Keratinocyte (primary cell): Measurements from ENCODE around the gene THSD8. TPM values are rescaled to one million over a fixed set of nuclear protein-coding genes. Genes with fewer than 3 reads are reported as not detected.

Experiments used
- DNase-seq: peaks from one replicate; pipeline ENCODE4 v3.0.0-alpha.2; 2011; ENCODE audit warnings: low read depth, missing footprints, low spot score
- FAIRE-seq: peaks from 2 replicates; lab custom pipeline; 2011; peaks lifted over from hg19 to GRCh38; lab: Jason Lieb, UNC
- H2AFZ ChIP-seq: 2 replicates; pipeline ENCODE4 v1.6.0; 2012; ENCODE audit warnings: low read length, control low read depth, inconsistent platforms; ENCODE audit not compliant: control insufficient read depth
- H3K27ac ChIP-seq: 2 replicates; pipeline ENCODE4 v1.5.1; 2011; ENCODE audit warnings: low read length; ENCODE audit not compliant: control insufficient read depth, insufficient read depth
- H3K27me3 ChIP-seq: 3 replicates; pipeline ENCODE4 v1.6.0; 2011; ENCODE audit warnings: low read length; ENCODE audit not compliant: control insufficient read depth, insufficient read depth; ENCODE audit errors: extremely low read depth
- H3K36me3 ChIP-seq, 2 experiments: 2 replicates in 1 of 2; 3 replicates in 1 of 2; pipeline ENCODE4 v1.5.1; 2011; ENCODE audit warnings: low read length in 2 of 2, mild to moderate bottlenecking in 1 of 2; ENCODE audit not compliant: control insufficient read depth in 2 of 2, insufficient read depth in 2 of 2; ENCODE audit errors: extremely low read depth in 1 of 2
- H3K4me1 ChIP-seq: 3 replicates; pipeline ENCODE4 v1.5.1; 2011; ENCODE audit warnings: low read length; ENCODE audit not compliant: control insufficient read depth, insufficient read depth; ENCODE audit errors: extremely low read depth
- H3K4me2 ChIP-seq: 3 replicates; pipeline ENCODE4 v1.6.0; 2011; ENCODE audit warnings: low read depth, low read length; ENCODE audit not compliant: control insufficient read depth, insufficient read depth; ENCODE audit errors: extremely low read depth
- H3K4me3 ChIP-seq, 3 experiments: fragments of 200-600 bp in 1 of 3; sonication (generic) in 1 of 3; 2 replicates in 2 of 3; 3 replicates in 1 of 3; pipeline ENCODE4 v1.5.1; 2011 to 2016; ENCODE audit warnings: low read length in 3 of 3, mild to moderate bottlenecking in 3 of 3, control low read depth in 2 of 3, inconsistent platforms in 1 of 3, low read depth in 1 of 3, mixed read lengths in 1 of 3, mixed run types in 1 of 3, moderate library complexity in 1 of 3; ENCODE audit not compliant: control insufficient read depth in 2 of 3, insufficient read depth in 2 of 3; ENCODE audit errors: extremely low read depth in 1 of 3
- H3K79me2 ChIP-seq: 2 replicates; pipeline ENCODE4 v1.6.0; 2012; ENCODE audit warnings: low read length; ENCODE audit not compliant: control insufficient read depth, insufficient read depth
- H3K9ac ChIP-seq: 3 replicates; pipeline ENCODE4 v1.6.0; 2011; ENCODE audit warnings: low read length; ENCODE audit not compliant: control insufficient read depth, insufficient read depth; ENCODE audit errors: extremely low read depth
- H3K9me1 ChIP-seq: 3 replicates; pipeline ENCODE4 v1.6.0; 2011; ENCODE audit warnings: low read length; ENCODE audit not compliant: control insufficient read depth, insufficient read depth; ENCODE audit errors: extremely low read depth
- H3K9me3 ChIP-seq: 2 replicates; pipeline ENCODE4 v1.5.1; 2012; ENCODE audit warnings: low read depth, low read length; ENCODE audit not compliant: control insufficient read depth
- H4K20me1 ChIP-seq: 3 replicates; pipeline ENCODE4 v1.6.0; 2011; ENCODE audit warnings: low read length; ENCODE audit not compliant: control insufficient read depth, insufficient read depth; ENCODE audit errors: extremely low read depth
- CTCF ChIP-seq, 3 experiments: IDR thresholded peaks in 1 of 3; conservative IDR thresholded peaks in 1 of 3; optimal IDR thresholded peaks in 1 of 3; 2 replicates in 2 of 3; 3 replicates in 1 of 3; pipeline versions ENCODE3 to v1.5.1; 2011; ENCODE audit warnings: low read length in 3 of 3, mild to moderate bottlenecking in 3 of 3, moderate library complexity in 2 of 3, control low read depth in 1 of 3, inconsistent platforms in 1 of 3; ENCODE audit not compliant: insufficient read depth in 2 of 3; ENCODE audit errors: extremely low read depth in 1 of 3
- EZH2 ChIP-seq: IDR thresholded peaks from one replicate; pipeline ENCODE4 v1.6.1; 2012; ENCODE audit warnings: inconsistent platforms, mild to moderate bottlenecking, low read length, moderate library complexity
- dilution Hi-C: fragments of 300-500 bp; cut with MboI; formaldehyde crosslinking; loops from one replicate; pipeline ENCODE4 v1.7.0; 2020; ENCODE audit warnings: low sequenced_read_pairs; ENCODE audit not compliant: extremely low pct_ligation_motif_present
- polyA plus RNA-seq, 5 experiments: library from polyadenylated mRNA; depleted of rRNA in 3 of 5; stranded (reverse) in 3 of 5; stranded (forward) in 1 of 5; unstranded in 1 of 5; fragments of >200 nt; gene quantifications; 1 replicate in 1 of 5; 2 replicates in 3 of 5; 3 replicates in 1 of 5; pipeline versions ENCODE4 v1.2.1 to v1.2.3, GENCODE V29; 2011 to 2012; ENCODE audit warnings: missing spikeins in 2 of 5, low read depth in 1 of 5, low replicate concordance in 1 of 5

The THSD8 gene
- polyA plus RNA-seq, 1 donor (not counting 4 experiments of a cell fraction or from before 2014, with no cell fraction given): 6.6 TPM

- no peaks in the 10 kb centered on the region for H3K36me3 ChIP-seq
- H3K9me1 ChIP-seq: no peaks in the 10 kb centered on the region
- TF ChIP-seq EZH2: no peak
- TF ChIP-seq CTCF (optimal IDR thresholded peaks at IDR 0.05 in 1 of 3, IDR thresholded peaks at IDR 0.05 in 1 of 3, conservative IDR thresholded peaks at IDR 0.05 in 1 of 3; ENCODE audit: extremely low read depth in 1 of 3, insufficient read depth in 2 of 3, low read length in 3 of 3): no peak
- H3K4me3 ChIP-seq: no peak overlapping the region
- H3K79me2 ChIP-seq: no peaks in the 10 kb centered on the region
- H3K27me3 ChIP-seq: no peaks in the 10 kb centered on the region
- FAIRE-seq (no peak), DNase-seq (no peak)
- peak overlapping the region; percentile 46 for H3K4me2 ChIP-seq
- no peak overlapping the region for H2AFZ ChIP-seq
- peak overlapping the region; percentile 71 for H3K9ac ChIP-seq
- peak overlapping the region; percentile 81 for H3K27ac ChIP-seq
- H4K20me1 ChIP-seq: no peaks in the 10 kb centered on the region
- no peaks in the 10 kb centered on the region for H3K9me3 ChIP-seq
- dilution Hi-C loops: no loop called here
- peaks cover 68% of the 10 kb centered on the region for H3K4me1 ChIP-seq
Measured at GRCh38 chr19:12784871-12785430, 16.9 kb upstream of the THSD8 start.

DNA sequence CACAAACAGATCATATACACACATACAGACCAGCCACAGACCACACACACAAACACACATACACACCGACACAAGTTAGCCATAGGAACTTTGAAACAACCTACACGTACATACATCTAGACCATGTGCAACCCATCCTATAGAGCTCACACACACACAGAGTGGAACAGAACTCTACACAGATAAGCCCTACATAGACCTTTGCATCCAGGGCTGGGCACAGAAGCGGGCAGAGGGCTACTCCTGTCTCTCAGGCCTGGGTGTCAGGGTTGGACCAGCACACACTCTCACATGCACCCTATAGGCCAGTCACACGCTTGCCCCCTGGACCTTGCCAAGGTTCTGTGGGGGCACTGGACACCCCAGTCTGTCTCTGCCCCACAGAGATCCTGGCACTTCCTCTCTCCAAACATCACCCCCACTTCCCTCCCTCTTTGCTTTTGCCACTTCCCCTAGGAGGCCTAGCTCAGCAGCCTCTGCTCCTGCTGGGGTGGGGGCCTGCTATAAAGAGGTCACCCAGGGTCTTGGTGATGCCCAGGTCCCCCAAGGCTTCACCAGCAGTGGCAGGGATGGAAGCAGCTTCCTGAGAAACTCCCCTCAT is 16.3 kb upstream of the THSD8 start:
- Histone ChIP-seq H3K36me3 (no peaks in the 10 kb centered on the region), H3K9me1 (no peaks in the 10 kb centered on the region), H3K79me2 (no peaks in the 10 kb centered on the region), H2AFZ (peak overlapping the region; percentile 11), H3K4me1 (peaks cover 70% of the 10 kb centered on the region), H3K4me2 (peak overlapping the region; percentile 46), H3K4me3 (no peak overlapping the region), H3K9ac (peak overlapping the region; percentile 63), H3K27me3 (no peaks in the 10 kb centered on the region), H4K20me1 (no peaks in the 10 kb centered on the region), H3K27ac (peak overlapping the region; percentile 81), H3K9me3 (no peaks in the 10 kb centered on the region)
- FAIRE-seq (no peak), DNase-seq (no peak)
- dilution Hi-C loops: no loop called here
- no peak for TF ChIP-seq EZH2
- TF ChIP-seq CTCF (optimal IDR thresholded peaks at IDR 0.05 in 1 of 3, IDR thresholded peaks at IDR 0.05 in 1 of 3, conservative IDR thresholded peaks at IDR 0.05 in 1 of 3; ENCODE audit: extremely low read depth in 1 of 3, insufficient read depth in 2 of 3, low read length in 3 of 3): no peak
